AG09309 (cell line): ENCODE data around the gene WDR54.
"Not testable (repeated sequence)": the region's sequence is repeated elsewhere in the genome, so short reads cannot be mapped to it uniquely, and the experiment has no call there.

Experiments used
- DNase-seq: peaks from one replicate; pipeline ENCODE4 v3.0.0-alpha.2; 2010; ENCODE audit warnings: low read depth
- H3K4me3 ChIP-seq: 2 replicates; pipeline ENCODE4 v1.5.1; 2011; ENCODE audit warnings: mild to moderate bottlenecking, low read depth, low read length, moderate library complexity; ENCODE audit not compliant: control insufficient read depth
- CTCF ChIP-seq: IDR thresholded peaks from 2 replicates; pipeline ENCODE4 v1.5.1; 2011; ENCODE audit warnings: mild to moderate bottlenecking, low read depth, low read length, inconsistent platforms; ENCODE audit not compliant: insufficient read depth, control insufficient read depth; ENCODE audit errors: missing control alignments

Gene WDR54

GRCh38 chr2:74418312-74418711, 3.2 kb upstream of the WDR54 start:
- no peak for TF ChIP-seq CTCF
- DNase-seq: no peak
- no peak overlapping the region for H3K4me3 ChIP-seq

GRCh38 chr2:74419345-74419744, 2.2 kb upstream of the WDR54 start:
- no peak overlapping the region for H3K4me3 ChIP-seq
- no peak for TF ChIP-seq CTCF
- no peak for DNase-seq

- no peak for DNase-seq
- no peak for TF ChIP-seq CTCF
- H3K4me3 ChIP-seq: no peak overlapping the region
Observed at GRCh38 chr2:74420006-74420405, 1.5 kb upstream of the WDR54 start.

- DNase-seq: not testable (repeated sequence)
Observed at GRCh38 chr2:74420443-74421103, 957 bp upstream of the WDR54 start.

GRCh38 chr2:74423231-74424095, 1.9 kb downstream of the WDR54 start:
- TF ChIP-seq CTCF: no peak
- H3K4me3 ChIP-seq: no peak overlapping the region
- no peak for DNase-seq

More at GRCh38 chr2:74420443-74421103, 957 bp upstream of the WDR54 start:
- H3K4me3 ChIP-seq: not testable (repeated sequence)

- H3K4me3 ChIP-seq: no peak overlapping the region
- DNase-seq: no peak
- TF ChIP-seq CTCF: no peak
Observed at GRCh38 chr2:74424139-74424992, 2.8 kb downstream of the WDR54 start.
